ENCODE results near the gene CIT. TPM values are rescaled to one million over a fixed set of nuclear protein-coding genes. Genes with fewer than 3 reads are reported as not detected.

CIT gene
- total and polyA plus RNA-seq, 9 of the 15 experiments (the other 6 are each of a cell fraction or from before 2014, with no cell fraction given), result 1.1 to 46.7 (median 21.3) TPM

- TF ChIP-seq ZNF668 (CRISPR knock-in tag; IDR thresholded peaks at IDR 0.05) (peak; percentile 79; the same call in 1 of the 2 replicates), KLF6 (CRISPR knock-in tag; IDR thresholded peaks at IDR 0.05; ENCODE audit: borderline replicate concordance) (peak; percentile 91), JUNB (CRISPR knock-in tag; conservative IDR thresholded peaks at IDR 0.05) (no peak), TCF15 (CRISPR knock-in tag; IDR thresholded peaks at IDR 0.05) (peak; percentile 22; the same call in 1 of the 2 replicates), STAT5B (CRISPR knock-in tag; IDR thresholded peaks at IDR 0.05) (no peak), ZNF274 (IDR thresholded peaks at IDR 0.05; ENCODE audit: borderline replicate concordance, low read depth, low read length) (peak; percentile 89), ZNF12 (CRISPR knock-in tag; IDR thresholded peaks at IDR 0.05) (no peak), MITF (IDR thresholded peaks at IDR 0.05) (peak; percentile 98), MAX (CRISPR knock-in tag; IDR thresholded peaks at IDR 0.05) (no peak; the same call in 1 of the 2 replicates), HNRNPLL (IDR thresholded peaks at IDR 0.05; ENCODE audit: low read depth, low read length, poor library complexity, severe bottlenecking) (no peak), ZNF143 (CRISPR knock-in tag; IDR thresholded peaks at IDR 0.05) (no peak), E2F3 (CRISPR knock-in tag; IDR thresholded peaks at IDR 0.05) (0 out of 2 replicates have a peak, but pooled peaks have one; percentile 33), MTA2 (IDR thresholded peaks at IDR 0.05; ENCODE audit: low read depth) (peak; percentile 100), ZBTB33 (CRISPR knock-in tag; IDR thresholded peaks at IDR 0.05) (no peak), BCOR (IDR thresholded peaks at IDR 0.05) (peak; percentile 91), PRDM10 (IDR thresholded peaks at IDR 0.05; ENCODE audit: partially characterized antibody) (peak; percentile 94), ARID2 (IDR thresholded peaks at IDR 0.05) (no peak), SMARCA4 (IDR thresholded peaks at IDR 0.05) (peak; percentile 100), ZNF316 (IDR thresholded peaks at IDR 0.05) (no peak), MAZ (CRISPR knock-in tag; conservative IDR thresholded peaks at IDR 0.05 in 1 of 2, IDR thresholded peaks at IDR 0.05 in 1 of 2) (peak; percentile 30 to 87; a peak in 2 of 4 replicates)
Observed at GRCh38 chr12:119665164-119665929, 211.8 kb downstream of the CIT start (continued).

Data from K562 (cell line).